ENCODE data around the gene SDF4.

SDF4 gene

DNA sequence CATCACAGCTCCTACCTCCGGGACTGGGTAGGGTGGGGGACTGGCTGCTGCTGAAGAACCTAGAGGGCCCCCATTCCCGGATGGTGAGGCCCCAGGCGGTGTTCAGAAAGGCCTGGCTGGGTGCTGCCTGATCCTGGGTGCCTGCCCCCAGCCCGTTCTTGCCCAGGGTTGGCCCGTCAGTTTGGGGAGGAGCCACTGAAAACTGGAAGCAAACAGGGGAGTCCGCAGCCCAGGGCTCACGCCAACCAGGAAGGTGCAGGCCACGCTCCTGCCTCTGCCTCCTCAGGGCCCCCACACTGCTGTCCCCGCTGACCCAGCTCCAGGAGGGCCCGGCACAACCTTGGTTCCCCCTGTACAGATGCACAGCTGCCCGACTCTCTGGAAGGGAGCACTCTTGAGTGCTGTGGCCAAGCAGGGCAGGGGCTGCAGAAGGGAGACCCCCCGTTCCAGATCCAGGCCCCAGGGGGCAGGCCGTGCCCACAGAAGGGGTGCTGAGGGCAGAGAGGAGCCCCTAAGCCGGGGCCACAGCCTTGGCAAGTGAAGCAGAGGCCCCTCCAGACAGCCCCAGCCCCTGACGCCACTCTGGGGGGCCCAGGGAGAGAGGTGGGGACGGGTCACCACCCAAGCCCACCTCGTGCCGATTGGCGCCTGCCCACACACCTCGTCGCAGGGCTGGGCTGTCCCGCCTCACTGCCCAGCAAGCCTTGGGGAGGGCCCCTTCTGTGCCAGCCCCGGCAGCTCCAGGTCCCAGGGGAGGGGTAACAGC, 9.2 kb upstream of the SDF4 start:
- no peak for DNase-seq

- no peak for DNase-seq
These were observed 8.5 kb upstream of the SDF4 start for GRCh38 chr1:1240348-1240732.

DNA sequence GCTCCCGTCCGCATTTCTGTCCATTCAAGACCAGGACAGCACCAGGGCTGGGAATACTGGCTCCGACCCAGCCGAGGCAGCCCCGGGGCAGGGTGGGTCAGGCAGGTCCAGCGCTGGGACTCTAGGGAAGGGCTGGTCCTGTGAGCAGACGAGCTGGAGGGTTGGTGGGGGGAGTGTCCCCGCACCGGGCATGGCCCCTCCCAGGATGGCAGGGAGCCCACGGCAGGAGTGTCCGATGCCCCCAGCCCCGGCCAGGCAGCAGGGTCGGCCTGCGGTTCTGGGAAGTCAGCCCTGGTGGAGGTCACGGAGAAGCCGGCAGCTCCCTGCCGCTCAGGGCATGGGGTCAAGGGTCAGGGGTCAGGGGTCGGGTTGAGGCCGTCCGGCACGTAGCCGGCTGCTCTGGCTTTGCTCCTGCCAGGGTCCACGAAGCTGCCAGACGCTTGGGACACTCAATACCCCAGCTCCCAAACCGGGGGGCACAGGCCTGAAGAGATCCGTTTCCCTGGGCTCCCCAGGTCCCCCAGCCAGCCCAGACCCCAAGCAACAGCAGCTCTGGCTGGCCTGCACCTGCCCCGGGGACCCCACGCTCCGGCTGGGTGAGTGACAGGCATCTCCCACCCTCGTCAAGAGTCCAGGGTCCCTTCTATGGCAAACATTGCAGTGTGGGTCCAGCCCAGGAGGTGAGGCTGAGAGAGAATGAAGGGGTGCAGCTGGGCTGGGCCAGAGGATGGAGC, 8.0 kb upstream of the SDF4 start:
- DNase-seq = no peak

GRCh38 chr1:1239227-1239613, 7.4 kb upstream of the SDF4 start:
- no peak for DNase-seq

DNA sequence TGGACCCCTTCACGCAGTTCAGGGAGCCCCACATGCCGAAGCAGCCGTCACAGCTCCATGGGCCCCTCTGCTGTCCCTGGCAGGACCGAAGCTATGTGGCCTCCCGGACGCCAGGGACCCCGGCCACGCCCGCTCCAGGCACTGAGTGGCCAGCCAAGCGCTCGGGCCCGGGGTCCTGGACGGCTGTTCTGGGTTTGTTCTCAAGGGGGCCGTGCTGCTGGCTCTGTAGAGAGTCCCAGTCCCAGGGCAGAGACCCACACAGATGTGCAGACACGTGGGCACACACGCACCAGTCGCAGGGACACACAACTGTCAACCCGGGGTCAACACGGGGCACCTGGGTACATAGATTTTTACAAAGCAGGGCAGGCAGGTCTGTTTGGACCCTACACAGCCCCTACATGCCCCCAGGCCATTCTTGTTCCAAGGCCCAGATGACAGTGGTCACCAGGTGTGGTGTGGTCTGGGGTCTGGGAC, 6.9 kb upstream of the SDF4 start:
- no peak for DNase-seq

- no peak for DNase-seq
These were observed 6.3 kb upstream of the SDF4 start for GRCh38 chr1:1237874-1238701.

GRCh38 chr1:1236945-1237873, 5.4 kb upstream of the SDF4 start:
- DNase-seq = no peak

DNA sequence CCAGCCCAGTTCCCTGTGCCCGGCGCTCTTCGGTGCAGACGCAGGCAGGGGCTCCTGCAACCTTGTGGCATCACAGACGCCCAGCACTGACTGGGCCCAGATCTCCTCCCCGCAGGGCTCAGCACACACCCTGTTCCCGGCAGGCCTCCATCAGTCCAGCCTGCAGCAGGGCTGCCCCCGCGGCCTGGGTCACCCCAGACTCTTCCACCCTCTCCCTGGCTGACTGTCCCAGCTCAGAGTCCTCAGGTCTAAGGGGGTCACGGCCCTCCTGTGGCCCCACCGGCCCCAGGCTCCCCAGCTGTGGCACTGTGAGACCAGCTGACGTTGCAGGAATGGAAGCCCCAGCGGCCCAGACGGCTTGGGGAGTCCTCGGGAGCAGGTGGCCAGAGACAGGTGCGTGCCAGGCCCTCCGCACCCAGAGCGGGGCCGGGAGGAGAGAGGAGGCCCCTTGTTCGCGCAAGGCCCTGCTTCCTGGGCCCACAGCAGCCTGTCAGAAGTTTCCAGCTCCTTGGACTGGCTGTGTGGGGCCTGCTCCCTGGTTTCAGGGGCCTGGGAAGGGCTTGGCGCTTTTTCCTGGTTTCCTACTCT, 4.5 kb upstream of the SDF4 start:
- no peak for DNase-seq

GRCh38 chr1:1235016-1235744, 3.4 kb upstream of the SDF4 start:
- DNase-seq = no peak

GRCh38 chr1:1234180-1234808, 2.5 kb upstream of the SDF4 start:
- no peak for DNase-seq

GRCh38 chr1:1233567-1233892, 1.7 kb upstream of the SDF4 start:
- no peak for DNase-seq

- no peak for DNase-seq
These were observed 1.2 kb upstream of the SDF4 start for GRCh38 chr1:1232796-1233566.

- no peak for DNase-seq
These were observed 501 bp upstream of the SDF4 start, which contains the start of gene B3GALT6 for GRCh38 chr1:1232208-1232795. B3GALT6 (plus strand) TSS chr1:1232237; CDS start chr1:1232279, 42 bp downstream.

DNA sequence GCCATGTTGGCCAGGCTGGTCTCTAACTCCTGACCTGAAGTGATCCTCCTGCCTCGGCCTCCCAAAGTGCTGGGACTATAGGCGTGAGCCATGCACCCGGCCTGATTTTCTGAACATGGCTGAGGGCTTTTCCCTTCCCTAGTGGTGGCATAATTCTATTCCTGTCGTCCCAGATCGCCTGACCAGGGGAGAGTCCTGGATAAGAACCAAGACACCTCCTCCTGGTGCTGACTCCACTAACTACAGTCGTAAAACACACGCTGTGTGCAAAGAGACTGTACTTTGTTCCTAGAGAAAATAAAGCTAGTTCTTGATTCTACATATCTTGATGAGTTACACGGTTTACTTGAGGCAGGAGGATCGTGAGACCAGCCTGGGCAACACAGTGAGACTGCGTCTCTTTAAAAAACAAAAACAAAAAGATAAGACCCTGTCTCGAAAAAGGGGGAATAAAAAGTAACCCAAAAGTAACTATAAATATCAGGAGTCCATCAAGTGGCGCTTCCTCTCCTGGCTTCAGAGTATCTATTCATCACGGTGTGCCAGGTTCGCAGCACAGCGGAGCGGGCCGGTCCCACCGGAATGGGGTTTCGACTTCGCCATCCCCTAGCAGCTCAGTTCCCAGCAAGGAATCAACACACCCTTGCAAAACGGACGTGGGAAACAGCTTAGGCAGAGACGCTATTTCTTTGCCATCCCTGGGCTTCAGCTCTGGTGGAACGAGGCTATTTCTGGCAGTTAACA, 973 bp downstream of the SDF4 start:
- DNase-seq = no peak

DNA sequence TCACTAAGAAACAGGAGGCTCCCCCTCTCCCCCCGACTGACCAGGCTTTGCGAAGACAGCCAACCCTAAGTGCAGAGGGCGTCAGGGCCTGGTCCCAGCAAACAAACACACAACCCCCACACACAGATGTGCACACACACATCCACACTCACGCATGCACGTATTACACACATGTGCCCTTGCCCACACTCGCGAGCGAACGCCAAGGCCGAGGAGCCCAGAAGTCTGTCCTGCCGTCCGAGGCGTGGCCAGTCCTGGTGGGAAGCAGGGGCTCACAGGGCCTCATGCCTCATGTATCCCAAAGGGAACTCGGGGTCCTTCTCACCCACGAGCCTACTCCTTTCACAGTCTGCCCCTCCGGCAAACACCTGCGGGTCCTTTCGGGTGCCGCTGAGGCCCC, 2.0 kb downstream of the SDF4 start:
- DNase-seq = no peak

DNA sequence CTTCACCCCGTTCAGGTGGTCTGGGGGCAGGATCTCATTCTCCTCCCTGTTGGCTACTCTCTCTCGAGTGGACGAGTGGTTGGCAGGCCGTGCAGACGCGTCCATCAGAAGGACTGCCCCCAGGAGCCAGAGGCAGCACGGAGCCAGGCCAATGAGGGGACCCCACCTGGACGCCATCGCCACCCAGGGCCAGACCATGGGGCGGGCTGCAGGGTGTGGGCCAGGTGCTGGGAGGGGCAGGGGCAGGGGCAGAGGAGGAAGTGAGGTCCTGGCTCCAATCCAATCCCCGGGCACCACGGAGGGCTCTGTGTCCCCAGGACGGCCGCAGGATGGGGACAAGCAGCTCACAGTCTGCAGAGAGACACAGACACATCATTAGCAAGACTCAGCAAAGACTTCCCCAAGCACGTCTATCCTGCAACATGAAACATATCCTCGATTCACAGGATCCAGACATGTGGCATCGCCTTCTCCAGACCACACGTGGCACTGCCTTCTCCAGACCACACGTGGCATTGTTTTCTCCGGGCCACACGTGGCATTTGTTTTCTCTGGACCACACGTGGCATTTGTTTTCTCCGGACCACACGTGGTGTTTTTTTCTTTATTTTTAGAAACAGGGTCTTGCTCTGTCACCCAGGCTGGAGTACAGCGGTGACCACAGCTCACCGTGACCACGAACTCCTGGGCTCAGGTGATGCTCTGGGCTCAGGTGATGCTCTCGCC, 3.0 kb downstream of the SDF4 start:
- DNase-seq = no peak

- no peak for DNase-seq
These were observed 3.6 kb downstream of the SDF4 start for GRCh38 chr1:1228187-1228586.

DNA sequence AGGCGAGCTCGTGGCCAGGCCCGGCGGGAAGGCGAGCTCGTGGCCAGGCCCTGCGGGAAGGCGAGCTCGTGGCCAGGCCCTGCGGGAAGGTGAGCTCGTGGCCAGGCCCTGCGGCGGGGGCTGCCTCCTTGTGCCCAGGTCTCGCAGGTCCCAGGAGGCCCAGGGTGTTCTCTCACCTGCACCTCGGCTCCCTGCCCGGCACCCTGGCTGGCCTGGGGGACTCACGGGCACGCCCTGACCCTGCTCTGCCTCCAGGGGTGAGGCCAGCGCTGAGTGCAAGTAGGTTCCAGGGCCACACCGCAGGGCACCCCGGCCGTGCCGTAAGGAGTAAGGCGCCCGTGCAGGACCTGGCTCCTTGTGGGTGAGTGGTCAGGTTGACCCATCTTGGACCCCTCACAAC, 4.4 kb downstream of the SDF4 start:
- DNase-seq = no peak

Data from KG1 (cell line).